DOHH2 (cell line): ENCODE measurements around the gene KLF16.

Experiments used
- EZH2phosphoT487 ChIP-seq: fragments of 200-600 bp; sonication (generic); IDR thresholded peaks from 2 replicates; pipeline ENCODE4 v1.6.1; 2017; ENCODE audit warnings: borderline replicate concordance, mild to moderate bottlenecking, antibody characterized with exemption, low read length, moderate library complexity, mixed read lengths
- TF ChIP-seq, protein P1 (sequence below): fragments of 200-600 bp; sonication (generic); IDR thresholded peaks from one replicate; pipeline ENCODE4 v1.5.1; 2014; ENCODE audit warnings: antibody characterized with exemption, mild to moderate bottlenecking, low read depth, low read length; ENCODE audit not compliant: poor library complexity, severe bottlenecking

DNA sequence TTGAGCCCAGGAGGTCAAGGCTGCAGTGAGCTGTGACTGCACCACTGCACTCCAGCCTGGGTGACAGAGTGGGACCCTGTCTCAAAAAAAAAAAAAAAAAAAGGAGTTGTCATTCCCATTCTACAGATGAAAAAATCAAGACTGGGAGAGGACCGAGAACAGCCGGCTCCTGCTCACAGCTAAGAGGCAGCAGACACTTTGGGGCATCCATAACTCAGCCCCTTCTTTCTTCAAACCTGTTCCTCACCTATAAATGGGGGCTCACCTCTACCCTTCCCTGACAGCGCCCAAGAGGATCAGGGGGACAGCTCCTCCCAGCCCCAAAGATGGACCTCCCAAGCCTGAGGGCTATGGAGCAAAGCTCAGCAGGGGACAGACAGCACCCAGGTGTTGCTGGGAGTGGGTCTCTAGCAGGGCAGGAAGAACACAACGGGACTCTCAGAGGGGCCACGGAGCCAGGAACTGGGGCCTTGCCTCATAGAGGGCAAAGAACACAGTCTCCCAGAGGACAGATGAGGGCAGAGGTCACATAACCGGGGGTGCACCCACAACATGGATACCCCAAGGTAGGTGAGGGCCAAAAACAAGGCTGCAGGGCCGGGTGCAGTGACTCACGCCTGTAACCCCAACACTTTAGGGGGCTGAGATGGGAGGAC, 3.4 kb upstream of the KLF16 start:
- TF ChIP-seq, protein P1, sequence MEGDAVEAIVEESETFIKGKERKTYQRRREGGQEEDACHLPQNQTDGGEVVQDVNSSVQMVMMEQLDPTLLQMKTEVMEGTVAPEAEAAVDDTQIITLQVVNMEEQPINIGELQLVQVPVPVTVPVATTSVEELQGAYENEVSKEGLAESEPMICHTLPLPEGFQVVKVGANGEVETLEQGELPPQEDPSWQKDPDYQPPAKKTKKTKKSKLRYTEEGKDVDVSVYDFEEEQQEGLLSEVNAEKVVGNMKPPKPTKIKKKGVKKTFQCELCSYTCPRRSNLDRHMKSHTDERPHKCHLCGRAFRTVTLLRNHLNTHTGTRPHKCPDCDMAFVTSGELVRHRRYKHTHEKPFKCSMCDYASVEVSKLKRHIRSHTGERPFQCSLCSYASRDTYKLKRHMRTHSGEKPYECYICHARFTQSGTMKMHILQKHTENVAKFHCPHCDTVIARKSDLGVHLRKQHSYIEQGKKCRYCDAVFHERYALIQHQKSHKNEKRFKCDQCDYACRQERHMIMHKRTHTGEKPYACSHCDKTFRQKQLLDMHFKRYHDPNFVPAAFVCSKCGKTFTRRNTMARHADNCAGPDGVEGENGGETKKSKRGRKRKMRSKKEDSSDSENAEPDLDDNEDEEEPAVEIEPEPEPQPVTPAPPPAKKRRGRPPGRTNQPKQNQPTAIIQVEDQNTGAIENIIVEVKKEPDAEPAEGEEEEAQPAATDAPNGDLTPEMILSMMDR = no peak
- TF ChIP-seq EZH2phosphoT487 = no peak
